GM18508 (cell line): ENCODE results near the gene GPRC5C.

Experiments used
- ATAC-seq: cut with Tn5 transposase; IDR thresholded peaks from one replicate; pipeline ENCODE4 v1.9.1; 2021; ENCODE audit warnings: moderate number of reproducible peaks; ENCODE audit not compliant: insufficient read depth, unreplicated experiment

Gene GPRC5C

GRCh38 chr17:74493331-74493833, 61.5 kb downstream of the GPRC5C start:
- ATAC-seq = no peak
